Endodermal cell (in vitro differentiated cells): Measurements from ENCODE around the gene C1orf116. TPM values are rescaled to one million over a fixed set of nuclear protein-coding genes. Genes with fewer than 3 reads are reported as not detected.

ENCODE experiments used
- DNase-seq: peaks from one replicate; pipeline ENCODE4 v3.0.0-alpha.2; 2017
- H3K27ac ChIP-seq: 2 replicates; pipeline ENCODE4 v1.5.1; 2013; ENCODE audit warnings: mild to moderate bottlenecking, low read depth, low read length, moderate library complexity
- H3K27me3 ChIP-seq: 2 replicates; pipeline ENCODE4 v1.6.1; 2013; ENCODE audit warnings: mild to moderate bottlenecking, low read length, moderate library complexity; ENCODE audit not compliant: insufficient read depth, control insufficient read depth, poor library complexity, severe bottlenecking
- H3K36me3 ChIP-seq: 2 replicates; pipeline ENCODE4 v1.7.0; 2013; ENCODE audit warnings: mild to moderate bottlenecking, low read length, moderate library complexity; ENCODE audit not compliant: control insufficient read depth, insufficient read depth
- H3K4me1 ChIP-seq: one replicate; pipeline ENCODE4 v1.7.0; 2013; ENCODE audit warnings: low read length; ENCODE audit not compliant: control insufficient read depth, insufficient read depth
- H3K4me3 ChIP-seq: 2 replicates; pipeline ENCODE4 v1.5.1; 2013; ENCODE audit warnings: mild to moderate bottlenecking, low read length, moderate library complexity
- H3K9ac ChIP-seq: 2 replicates; pipeline ENCODE4 v1.6.1; 2013; ENCODE audit warnings: mild to moderate bottlenecking, low read length, moderate library complexity; ENCODE audit not compliant: poor library complexity, severe bottlenecking; ENCODE audit errors: extremely low read depth
- H3K9me3 ChIP-seq: 2 replicates; pipeline ENCODE4 v1.6.1; 2013; ENCODE audit warnings: mild to moderate bottlenecking, low read length, moderate library complexity; ENCODE audit not compliant: control insufficient read depth
- H3K27ac Mint-ChIP-seq: 2 replicates; pipeline ENCODE4 v1.8.0; 2020; ENCODE audit warnings: mixed read lengths
- H3K27me3 Mint-ChIP-seq: 2 replicates; pipeline ENCODE4 v1.8.0; 2021; ENCODE audit warnings: mild to moderate bottlenecking, mixed read lengths; ENCODE audit not compliant: insufficient read depth
- H3K36me3 Mint-ChIP-seq: 2 replicates; pipeline ENCODE4 v1.8.0; 2020; ENCODE audit warnings: low read depth, mixed read lengths
- H3K4me1 Mint-ChIP-seq: 2 replicates; pipeline ENCODE4 v1.8.0; 2020; ENCODE audit warnings: mixed read lengths
- H3K4me3 Mint-ChIP-seq: 2 replicates; pipeline ENCODE4 v1.8.0; 2020; ENCODE audit warnings: mild to moderate bottlenecking, moderate library complexity, mixed read lengths
- H3K9me3 Mint-ChIP-seq: 2 replicates; pipeline ENCODE4 v1.8.0; 2020; ENCODE audit warnings: mild to moderate bottlenecking, mixed read lengths
- CTCF ChIP-seq: fragments of 200-600 bp; sonication (generic); conservative IDR thresholded peaks from 2 replicates; pipeline ENCODE4 v1.5.0; 2021; ENCODE audit warnings: antibody characterized with exemption, mild to moderate bottlenecking
- WGBS, 2 experiments: methylation state at CpG; one replicate each; pipeline versions ENCODE4 v1.1.5 to v1.1.7; 2013; ENCODE audit warnings: missing lambda C conversion rate in 2 of 2, mixed read lengths in 1 of 2; ENCODE audit not compliant: insufficient coverage in 1 of 2, insufficient read length in 1 of 2; 5-methylcytosine and 5-hydroxymethylcytosine counted together
- total RNA-seq, 2 donors: library from RNA; stranded (reverse); fragmentation: NEBNext Ultra II Directional in 1 of 2; extraction: Animal tissue kit (Norgen Biotek cat#: 25700) in 1 of 2; gene quantifications; 2 replicates in 1 of 2; 3 replicates in 1 of 2; pipeline ENCODE4 v1.2.1, GENCODE V29; 2021

The C1orf116 gene
- total RNA-seq, 2 donors from 2014 or later, result 0.55 to 0.60 TPM

- H3K36me3 Mint-ChIP-seq, result peaks cover 13% of the 10 kb centered on the region
- Histone ChIP-seq H3K27me3 (no peaks in the 10 kb centered on the region), H3K36me3 (no peaks in the 10 kb centered on the region), H3K9ac (no peak overlapping the region), H3K4me1 (no peaks in the 10 kb centered on the region), H3K9me3 (no peaks in the 10 kb centered on the region), H3K4me3 (no peak overlapping the region), H3K27ac (no peak overlapping the region)
- 80 to 85% methylated on average over 6 of the region's 6 CpGs for WGBS, 2 experiments
- peak; percentile 73 for TF ChIP-seq CTCF
- peak overlapping the region; percentile 74 for H3K27ac Mint-ChIP-seq
- no peaks in the 10 kb centered on the region for H3K27me3 Mint-ChIP-seq
- DNase-seq, result peak; percentile 67
- peaks cover 10% of the 10 kb centered on the region for H3K4me1 Mint-ChIP-seq
- H3K4me3 Mint-ChIP-seq, result no peak overlapping the region
- no peaks in the 10 kb centered on the region for H3K9me3 Mint-ChIP-seq
Observed at GRCh38 chr1:207058878-207059867, 26.6 kb upstream of the C1orf116 start.

DNA sequence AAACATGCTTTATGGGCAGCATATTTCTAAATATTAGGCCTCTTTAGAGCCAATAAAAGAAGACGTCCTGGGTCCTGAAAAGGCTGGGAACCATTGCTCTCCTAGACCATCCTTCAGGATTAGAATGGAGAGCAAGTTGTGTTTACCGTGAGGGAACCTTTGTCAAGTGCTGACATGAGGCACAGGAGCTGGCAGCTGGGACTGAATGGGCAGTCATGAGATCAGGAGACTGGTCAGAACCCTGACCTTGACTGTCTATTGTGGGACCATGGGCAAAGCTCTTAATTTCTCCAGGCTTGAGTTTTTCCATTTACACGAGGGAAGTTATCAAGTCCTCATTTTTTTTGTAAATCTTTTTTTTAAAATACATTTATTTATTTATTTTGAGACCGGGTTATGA is 25.7 kb upstream of the C1orf116 start:
- no peaks in the 10 kb centered on the region for H3K36me3 ChIP-seq
- H3K9me3 ChIP-seq, result no peaks in the 10 kb centered on the region
- H3K4me3 Mint-ChIP-seq, result no peak overlapping the region
- WGBS, 2 experiments, result 89 to 92% methylated on average over 2 to 4 of the region's 4 CpGs
- TF ChIP-seq CTCF, result no peak
- H3K4me3 ChIP-seq, result no peak overlapping the region
- no peak overlapping the region for H3K27ac Mint-ChIP-seq
- H3K36me3 Mint-ChIP-seq, result peaks cover 11% of the 10 kb centered on the region
- no peaks in the 10 kb centered on the region for H3K27me3 ChIP-seq
- no peak overlapping the region for H3K27ac ChIP-seq
- peaks cover 2% of the 10 kb centered on the region for H3K27me3 Mint-ChIP-seq
- no peaks in the 10 kb centered on the region for H3K9me3 Mint-ChIP-seq
- no peaks in the 10 kb centered on the region for H3K4me1 ChIP-seq
- no peak for DNase-seq
- H3K4me1 Mint-ChIP-seq, result peaks cover 12% of the 10 kb centered on the region
- no peak overlapping the region for H3K9ac ChIP-seq

GRCh38 chr1:207056673-207057072 is 24.1 kb upstream of the C1orf116 start:
- Histone ChIP-seq H3K4me3 (no peak overlapping the region), H3K9ac (no peak overlapping the region), H3K4me1 (no peaks in the 10 kb centered on the region), H3K27ac (no peak overlapping the region), H3K27me3 (no peaks in the 10 kb centered on the region), H3K9me3 (no peaks in the 10 kb centered on the region), H3K36me3 (no peaks in the 10 kb centered on the region)
- peaks cover 2% of the 10 kb centered on the region for H3K27me3 Mint-ChIP-seq
- DNase-seq, result no peak
- peaks cover 12% of the 10 kb centered on the region for H3K4me1 Mint-ChIP-seq
- peaks cover 2% of the 10 kb centered on the region for H3K36me3 Mint-ChIP-seq
- WGBS, 2 experiments, result 92 to 100% methylated on average over 3 to 6 of the region's 6 CpGs
- H3K27ac Mint-ChIP-seq, result no peak overlapping the region
- H3K4me3 Mint-ChIP-seq, result no peak overlapping the region
- H3K9me3 Mint-ChIP-seq, result no peaks in the 10 kb centered on the region
- TF ChIP-seq CTCF, result no peak
